ENCODE data around the gene OAS3.

OAS3 gene

DNA sequence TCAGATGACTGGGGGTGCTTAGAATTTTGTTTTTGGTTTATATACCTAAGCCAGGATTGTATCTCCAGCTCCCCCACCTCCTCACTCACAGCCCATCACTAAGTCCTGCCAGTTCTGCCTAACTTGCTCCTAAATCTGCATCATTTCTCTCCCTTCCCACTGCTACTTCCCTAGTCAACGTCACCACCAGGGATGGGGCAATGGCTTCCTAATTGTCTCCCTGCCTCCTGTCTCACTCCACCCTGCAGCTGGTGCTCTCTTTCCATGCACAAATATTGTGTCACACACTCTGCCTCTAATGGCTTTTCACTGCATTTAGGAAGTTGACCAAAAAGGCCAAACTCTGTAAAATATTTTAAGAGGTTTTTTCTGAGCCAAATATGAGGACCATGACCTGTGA, 51.5 kb downstream of the OAS3 start:
- H3K4me3 ChIP-seq (ENCODE audit: low read length in 2 of 2): no peak overlapping the region
- H3K36me3 ChIP-seq (ENCODE audit: control insufficient read depth in 2 of 2, insufficient read depth in 2 of 2, low read length in 2 of 2): peaks cover 3 to 13% of the 10 kb centered on the region in 2 donors
- no peak overlapping the region for H3K9ac ChIP-seq (ENCODE audit: low read depth in 1 of 2, low read length in 2 of 2)
- no peak overlapping the region for H3K27ac ChIP-seq (ENCODE audit: low read depth in 2 of 2, low read length in 2 of 2)
- H3K4me1 ChIP-seq (ENCODE audit: control insufficient read depth in 2 of 2, insufficient read depth in 2 of 2, low read length in 2 of 2): no peaks in the 10 kb centered on the region
- H3K27me3 ChIP-seq (ENCODE audit: control insufficient read depth in 2 of 2, insufficient read depth in 2 of 2, low read length in 2 of 2): no peaks in the 10 kb centered on the region
- no peaks in the 10 kb centered on the region for H3K9me3 ChIP-seq (ENCODE audit: control insufficient read depth in 2 of 2, low read length in 2 of 2)

DNA sequence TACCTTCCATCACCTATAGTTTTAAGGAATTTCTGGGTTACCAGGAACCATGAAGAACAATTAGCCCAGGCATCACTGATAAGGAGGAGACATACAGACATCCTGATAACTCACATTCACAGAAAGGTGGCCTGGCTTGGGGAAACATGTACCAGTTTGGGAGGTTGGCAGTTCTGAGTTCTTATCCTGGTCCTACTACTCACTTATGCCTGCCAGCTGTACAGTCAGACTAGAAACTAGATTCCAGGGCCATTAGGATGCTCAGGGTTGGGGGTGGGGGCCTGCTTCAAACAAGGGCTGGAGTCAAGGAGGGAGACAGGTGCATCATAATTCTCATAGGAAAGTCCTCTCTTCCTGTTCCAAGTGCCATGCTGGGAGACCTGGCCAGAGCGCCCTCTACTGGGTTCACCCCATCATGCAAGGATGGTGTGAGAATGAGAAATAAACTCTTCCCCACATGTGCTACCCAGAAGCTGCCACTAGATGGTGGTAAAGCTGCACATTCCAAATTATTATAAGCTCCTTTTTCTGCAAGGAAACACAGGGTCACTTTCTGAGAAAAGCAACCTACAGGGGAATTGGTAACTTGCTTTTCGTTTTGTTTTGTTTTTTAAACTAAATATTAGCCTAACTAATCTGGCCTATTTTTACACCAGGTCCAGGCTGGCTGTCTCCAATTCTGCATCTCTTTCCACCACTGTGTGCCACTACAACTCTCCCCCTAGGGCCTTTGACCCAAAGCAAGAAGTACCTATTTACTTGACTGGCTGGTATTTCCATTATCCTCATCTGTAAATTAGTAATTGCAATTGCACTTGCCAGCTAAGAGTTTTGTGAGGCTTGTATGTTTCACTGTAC, 54.5 kb downstream of the OAS3 start:
- no peak overlapping the region for H3K27ac ChIP-seq (ENCODE audit: low read depth in 2 of 2, low read length in 2 of 2)
- no peak overlapping the region for H3K9ac ChIP-seq (ENCODE audit: low read depth in 1 of 2, low read length in 2 of 2)
- no peaks in the 10 kb centered on the region for H3K27me3 ChIP-seq (ENCODE audit: control insufficient read depth in 2 of 2, insufficient read depth in 2 of 2, low read length in 2 of 2)
- no peaks in the 10 kb centered on the region for H3K9me3 ChIP-seq (ENCODE audit: control insufficient read depth in 2 of 2, low read length in 2 of 2)
- H3K36me3 ChIP-seq (ENCODE audit: control insufficient read depth in 2 of 2, insufficient read depth in 2 of 2, low read length in 2 of 2): peaks cover 3 to 19% of the 10 kb centered on the region in 2 donors
- H3K4me1 ChIP-seq (ENCODE audit: control insufficient read depth in 2 of 2, insufficient read depth in 2 of 2, low read length in 2 of 2): no peaks in the 10 kb centered on the region
- no peak overlapping the region for H3K4me3 ChIP-seq (ENCODE audit: low read length in 2 of 2)

GRCh38 chr12:112995008-112995407, 56.7 kb downstream of the OAS3 start:
- no peak overlapping the region for H3K4me3 ChIP-seq (ENCODE audit: low read length in 2 of 2)
- peaks cover 0 to 20% of the 10 kb centered on the region in 2 donors for H3K36me3 ChIP-seq (ENCODE audit: control insufficient read depth in 2 of 2, insufficient read depth in 2 of 2, low read length in 2 of 2)
- no peaks in the 10 kb centered on the region for H3K4me1 ChIP-seq (ENCODE audit: control insufficient read depth in 2 of 2, insufficient read depth in 2 of 2, low read length in 2 of 2)
- H3K9me3 ChIP-seq (ENCODE audit: control insufficient read depth in 2 of 2, low read length in 2 of 2): peaks cover 0 to 3% of the 10 kb centered on the region in 2 donors
- no peaks in the 10 kb centered on the region for H3K27me3 ChIP-seq (ENCODE audit: control insufficient read depth in 2 of 2, insufficient read depth in 2 of 2, low read length in 2 of 2)
- H3K9ac ChIP-seq (ENCODE audit: low read depth in 1 of 2, low read length in 2 of 2): no peak overlapping the region
- no peak overlapping the region for H3K27ac ChIP-seq (ENCODE audit: low read depth in 2 of 2, low read length in 2 of 2)

GRCh38 chr12:112996501-112996900, 58.2 kb downstream of the OAS3 start:
- no peak overlapping the region for H3K9ac ChIP-seq (ENCODE audit: low read depth in 1 of 2, low read length in 2 of 2)
- peaks cover 0 to 25% of the 10 kb centered on the region in 2 donors for H3K36me3 ChIP-seq (ENCODE audit: control insufficient read depth in 2 of 2, insufficient read depth in 2 of 2, low read length in 2 of 2)
- no peaks in the 10 kb centered on the region for H3K27me3 ChIP-seq (ENCODE audit: control insufficient read depth in 2 of 2, insufficient read depth in 2 of 2, low read length in 2 of 2)
- H3K9me3 ChIP-seq (ENCODE audit: control insufficient read depth in 2 of 2, low read length in 2 of 2): peaks cover 0 to 3% of the 10 kb centered on the region in 2 donors
- no peak overlapping the region for H3K27ac ChIP-seq (ENCODE audit: low read depth in 2 of 2, low read length in 2 of 2)
- no peak overlapping the region for H3K4me3 ChIP-seq (ENCODE audit: low read length in 2 of 2)
- H3K4me1 ChIP-seq (ENCODE audit: control insufficient read depth in 2 of 2, insufficient read depth in 2 of 2, low read length in 2 of 2): no peaks in the 10 kb centered on the region

DNA sequence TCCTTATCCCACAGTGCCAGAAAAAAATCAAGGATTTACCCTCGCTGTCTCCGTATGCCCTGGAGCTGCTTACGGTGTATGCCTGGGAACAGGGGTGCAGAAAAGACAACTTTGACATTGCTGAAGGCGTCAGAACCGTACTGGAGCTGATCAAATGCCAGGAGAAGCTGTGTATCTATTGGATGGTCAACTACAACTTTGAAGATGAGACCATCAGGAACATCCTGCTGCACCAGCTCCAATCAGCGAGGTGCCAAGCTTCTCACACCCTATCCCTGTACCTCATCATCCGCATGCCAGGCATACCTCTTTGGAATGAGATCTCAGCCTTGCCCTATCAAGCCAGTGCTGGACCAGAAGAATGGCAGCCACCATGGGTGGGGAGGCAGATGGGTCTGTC, 59.2 kb downstream of the OAS3 start:
- H3K9me3 ChIP-seq (ENCODE audit: control insufficient read depth in 2 of 2, low read length in 2 of 2): peaks cover 0 to 3% of the 10 kb centered on the region in 2 donors
- no peak overlapping the region for H3K27ac ChIP-seq (ENCODE audit: low read depth in 2 of 2, low read length in 2 of 2)
- H3K4me3 ChIP-seq (ENCODE audit: low read length in 2 of 2): no peak overlapping the region
- H3K27me3 ChIP-seq (ENCODE audit: control insufficient read depth in 2 of 2, insufficient read depth in 2 of 2, low read length in 2 of 2): no peaks in the 10 kb centered on the region
- no peak overlapping the region for H3K9ac ChIP-seq (ENCODE audit: low read depth in 1 of 2, low read length in 2 of 2)
- H3K4me1 ChIP-seq (ENCODE audit: control insufficient read depth in 2 of 2, insufficient read depth in 2 of 2, low read length in 2 of 2): no peaks in the 10 kb centered on the region
- peaks cover 0 to 28% of the 10 kb centered on the region in 2 donors for H3K36me3 ChIP-seq (ENCODE audit: control insufficient read depth in 2 of 2, insufficient read depth in 2 of 2, low read length in 2 of 2)

- no peaks in the 10 kb centered on the region for H3K27me3 ChIP-seq (ENCODE audit: control insufficient read depth in 2 of 2, insufficient read depth in 2 of 2, low read length in 2 of 2)
- H3K4me3 ChIP-seq (ENCODE audit: low read length in 2 of 2): no peak overlapping the region
- H3K27ac ChIP-seq (ENCODE audit: low read depth in 2 of 2, low read length in 2 of 2): peak overlapping the region in 1 of 2 donors; percentile 17
- no peaks in the 10 kb centered on the region for H3K4me1 ChIP-seq (ENCODE audit: control insufficient read depth in 2 of 2, insufficient read depth in 2 of 2, low read length in 2 of 2)
- H3K36me3 ChIP-seq (ENCODE audit: control insufficient read depth in 2 of 2, insufficient read depth in 2 of 2, low read length in 2 of 2): peaks cover 0 to 38% of the 10 kb centered on the region in 2 donors
- no peak overlapping the region for H3K9ac ChIP-seq (ENCODE audit: low read depth in 1 of 2, low read length in 2 of 2)
- H3K9me3 ChIP-seq (ENCODE audit: control insufficient read depth in 2 of 2, low read length in 2 of 2): peaks cover 0 to 3% of the 10 kb centered on the region in 2 donors
These were observed 60.9 kb downstream of the OAS3 start for GRCh38 chr12:112998987-112999767.

DNA sequence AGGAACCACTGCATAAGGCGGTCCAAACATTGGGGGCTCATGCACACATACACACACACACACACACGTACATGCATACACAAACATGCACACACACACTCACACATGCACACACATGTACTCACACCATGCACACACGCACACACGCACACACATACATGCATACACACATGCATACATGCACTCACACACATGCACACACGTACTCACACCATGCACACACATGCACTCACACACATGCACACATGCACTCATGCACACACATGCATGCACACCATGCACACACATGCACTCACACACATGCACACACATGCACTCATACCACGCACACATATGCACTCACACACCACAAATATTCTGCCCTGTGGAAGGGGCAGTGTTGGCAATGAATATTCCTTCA, 62.2 kb downstream of the OAS3 start:
- Histone ChIP-seq H3K4me1 (ENCODE audit: control insufficient read depth in 2 of 2, insufficient read depth in 2 of 2, low read length in 2 of 2) (no peaks in the 10 kb centered on the region), H3K9ac (ENCODE audit: low read depth in 1 of 2, low read length in 2 of 2) (no peak overlapping the region), H3K9me3 (ENCODE audit: control insufficient read depth in 2 of 2, low read length in 2 of 2) (peaks cover 0 to 3% of the 10 kb centered on the region in 2 donors), H3K36me3 (ENCODE audit: control insufficient read depth in 2 of 2, insufficient read depth in 2 of 2, low read length in 2 of 2) (peaks cover 3 to 44% of the 10 kb centered on the region in 2 donors), H3K27ac (ENCODE audit: low read depth in 2 of 2, low read length in 2 of 2) (no peak overlapping the region), H3K27me3 (ENCODE audit: control insufficient read depth in 2 of 2, insufficient read depth in 2 of 2, low read length in 2 of 2) (no peaks in the 10 kb centered on the region), H3K4me3 (ENCODE audit: low read length in 2 of 2) (no peak overlapping the region)

- Histone ChIP-seq H3K36me3 (ENCODE audit: control insufficient read depth in 2 of 2, insufficient read depth in 2 of 2, low read length in 2 of 2) (peaks cover 11 to 46% of the 10 kb centered on the region in 2 donors), H3K9me3 (ENCODE audit: control insufficient read depth in 2 of 2, low read length in 2 of 2) (peaks cover 0 to 3% of the 10 kb centered on the region in 2 donors), H3K27ac (ENCODE audit: low read depth in 2 of 2, low read length in 2 of 2) (no peak overlapping the region), H3K27me3 (ENCODE audit: control insufficient read depth in 2 of 2, insufficient read depth in 2 of 2, low read length in 2 of 2) (no peaks in the 10 kb centered on the region), H3K4me3 (ENCODE audit: low read length in 2 of 2) (no peak overlapping the region), H3K4me1 (ENCODE audit: control insufficient read depth in 2 of 2, insufficient read depth in 2 of 2, low read length in 2 of 2) (no peaks in the 10 kb centered on the region), H3K9ac (ENCODE audit: low read depth in 1 of 2, low read length in 2 of 2) (no peak overlapping the region)
These were observed 63.9 kb downstream of the OAS3 start for GRCh38 chr12:113002155-113002554.

DNA sequence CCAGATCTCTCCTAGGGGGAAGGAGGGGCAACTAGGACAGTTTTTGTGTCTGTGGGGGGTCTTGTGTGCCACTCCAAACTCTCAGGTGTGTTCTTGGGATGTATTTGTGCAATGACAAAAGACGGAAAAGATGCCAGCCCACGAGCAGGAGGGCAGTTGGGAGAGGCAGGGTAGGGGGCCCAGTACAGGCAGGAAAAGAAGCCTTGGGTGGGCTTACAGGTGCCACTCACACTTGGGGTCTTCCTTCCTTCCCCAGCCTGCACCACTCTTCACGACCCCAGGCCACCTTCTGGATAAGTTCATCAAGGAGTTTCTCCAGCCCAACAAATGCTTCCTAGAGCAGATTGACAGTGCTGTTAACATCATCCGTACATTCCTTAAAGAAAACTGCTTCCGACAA, 64.4 kb downstream of the OAS3 start:
- Histone ChIP-seq H3K27ac (ENCODE audit: low read depth in 2 of 2, low read length in 2 of 2) (no peak overlapping the region), H3K36me3 (ENCODE audit: control insufficient read depth in 2 of 2, insufficient read depth in 2 of 2, low read length in 2 of 2) (peaks cover 12 to 47% of the 10 kb centered on the region in 2 donors)

GRCh38 chr12:113003636-113004035, 65.4 kb downstream of the OAS3 start:
- no peak overlapping the region for H3K9ac ChIP-seq (ENCODE audit: low read depth in 1 of 2, low read length in 2 of 2)
- H3K36me3 ChIP-seq (ENCODE audit: control insufficient read depth in 2 of 2, insufficient read depth in 2 of 2, low read length in 2 of 2): peaks cover 12 to 40% of the 10 kb centered on the region in 2 donors
- no peaks in the 10 kb centered on the region for H3K27me3 ChIP-seq (ENCODE audit: control insufficient read depth in 2 of 2, insufficient read depth in 2 of 2, low read length in 2 of 2)
- H3K4me1 ChIP-seq (ENCODE audit: control insufficient read depth in 2 of 2, insufficient read depth in 2 of 2, low read length in 2 of 2): no peaks in the 10 kb centered on the region
- H3K27ac ChIP-seq (ENCODE audit: low read depth in 2 of 2, low read length in 2 of 2): no peak overlapping the region
- H3K4me3 ChIP-seq (ENCODE audit: low read length in 2 of 2): no peak overlapping the region
- no peaks in the 10 kb centered on the region for H3K9me3 ChIP-seq (ENCODE audit: control insufficient read depth in 2 of 2, low read length in 2 of 2)

More for the DNA sequence above, 64.4 kb downstream of the OAS3 start:
- Histone ChIP-seq H3K9me3 (ENCODE audit: control insufficient read depth in 2 of 2, low read length in 2 of 2) (peaks cover 0 to 3% of the 10 kb centered on the region in 2 donors), H3K27me3 (ENCODE audit: control insufficient read depth in 2 of 2, insufficient read depth in 2 of 2, low read length in 2 of 2) (no peaks in the 10 kb centered on the region), H3K4me1 (ENCODE audit: control insufficient read depth in 2 of 2, insufficient read depth in 2 of 2, low read length in 2 of 2) (no peaks in the 10 kb centered on the region), H3K9ac (ENCODE audit: low read depth in 1 of 2, low read length in 2 of 2) (no peak overlapping the region), H3K4me3 (ENCODE audit: low read length in 2 of 2) (no peak overlapping the region)
